Hepatocyte (in vitro differentiated cells): ENCODE results near the gene NPC2.

Experiments
- CTCF ChIP-seq: fragments of 200-600 bp; sonication (generic); IDR thresholded peaks from 2 replicates; pipeline ENCODE4 v1.5.1; 2016; ENCODE audit warnings: antibody characterized with exemption, mild to moderate bottlenecking; ENCODE audit not compliant: poor library complexity
- EZH2 ChIP-seq: fragments of 200-600 bp; sonication (generic); IDR thresholded peaks from 2 replicates; pipeline ENCODE4 v1.6.1; 2016; ENCODE audit warnings: antibody characterized with exemption, mild to moderate bottlenecking, borderline replicate concordance

- TF ChIP-seq CTCF, result peak; percentile 36
- TF ChIP-seq EZH2, result no peak
Observed at GRCh38 chr14:74508292-74508731, 15.2 kb upstream of the NPC2 start.
